Ishikawa (cell line): ENCODE results near the gene ERN1.

Experiments used
- CEBPB ChIP-seq: IDR thresholded peaks from 2 replicates; pipeline ENCODE4 v1.6.1; 2012
- EP300 ChIP-seq: IDR thresholded peaks from 2 replicates; pipeline ENCODE4 v1.6.1; 2012; ENCODE audit warnings: borderline replicate concordance
- MAX ChIP-seq: IDR thresholded peaks from 2 replicates; pipeline ENCODE4 v1.6.1; 2012
- RAD21 ChIP-seq: IDR thresholded peaks from 2 replicates; pipeline ENCODE4 v1.6.1; 2012; ENCODE audit warnings: low read depth
- REST ChIP-seq: IDR thresholded peaks from 2 replicates; pipeline ENCODE4 v1.6.1; 2012; ENCODE audit warnings: low read depth, mild to moderate bottlenecking
- TAF1 ChIP-seq: IDR thresholded peaks from 2 replicates; pipeline ENCODE4 v1.6.1; 2012; ENCODE audit warnings: low read depth, mild to moderate bottlenecking
- TEAD4 ChIP-seq: IDR thresholded peaks from 2 replicates; pipeline ENCODE4 v1.6.1; 2012
- USF1 ChIP-seq: IDR thresholded peaks from 2 replicates; pipeline ENCODE4 v1.6.1; 2012

- TF ChIP-seq TAF1 (no peak), TEAD4 (no peak), USF1 (no peak), RAD21 (no peak), MAX (no peak), REST (no peak), EP300 (no peak), CEBPB (no peak)
Observed at GRCh38 chr17:64083563-64084085, 46.3 kb downstream of the ERN1 start.
